ENCODE data around the gene NAGLU.

NAGLU gene

DNA sequence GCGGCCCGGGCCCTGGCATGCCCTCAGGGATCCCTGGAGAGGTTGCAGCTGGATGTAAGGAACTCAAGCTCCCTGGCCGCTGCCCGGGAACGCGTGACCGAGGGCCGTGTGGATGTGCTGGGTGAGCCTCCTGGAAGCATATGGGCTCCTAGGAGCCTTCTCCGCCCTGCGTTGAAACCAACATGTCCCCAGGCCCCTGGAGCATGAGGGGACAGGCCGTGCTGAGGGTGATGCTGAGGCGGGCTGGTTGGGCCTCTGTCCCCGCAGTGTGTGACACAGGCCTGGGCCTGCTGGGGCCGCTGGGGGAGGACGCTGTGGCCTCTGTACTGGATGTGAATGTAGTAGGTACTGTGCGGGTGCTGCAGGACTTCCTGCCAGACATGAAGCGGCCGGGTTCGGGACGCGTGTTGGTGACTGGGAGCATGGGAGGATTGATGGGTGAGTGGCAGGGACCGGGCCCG is 11.0 kb downstream of the NAGLU start:
- TF ChIP-seq, protein P1, sequence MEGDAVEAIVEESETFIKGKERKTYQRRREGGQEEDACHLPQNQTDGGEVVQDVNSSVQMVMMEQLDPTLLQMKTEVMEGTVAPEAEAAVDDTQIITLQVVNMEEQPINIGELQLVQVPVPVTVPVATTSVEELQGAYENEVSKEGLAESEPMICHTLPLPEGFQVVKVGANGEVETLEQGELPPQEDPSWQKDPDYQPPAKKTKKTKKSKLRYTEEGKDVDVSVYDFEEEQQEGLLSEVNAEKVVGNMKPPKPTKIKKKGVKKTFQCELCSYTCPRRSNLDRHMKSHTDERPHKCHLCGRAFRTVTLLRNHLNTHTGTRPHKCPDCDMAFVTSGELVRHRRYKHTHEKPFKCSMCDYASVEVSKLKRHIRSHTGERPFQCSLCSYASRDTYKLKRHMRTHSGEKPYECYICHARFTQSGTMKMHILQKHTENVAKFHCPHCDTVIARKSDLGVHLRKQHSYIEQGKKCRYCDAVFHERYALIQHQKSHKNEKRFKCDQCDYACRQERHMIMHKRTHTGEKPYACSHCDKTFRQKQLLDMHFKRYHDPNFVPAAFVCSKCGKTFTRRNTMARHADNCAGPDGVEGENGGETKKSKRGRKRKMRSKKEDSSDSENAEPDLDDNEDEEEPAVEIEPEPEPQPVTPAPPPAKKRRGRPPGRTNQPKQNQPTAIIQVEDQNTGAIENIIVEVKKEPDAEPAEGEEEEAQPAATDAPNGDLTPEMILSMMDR (IDR thresholded peaks at IDR 0.05; ENCODE audit: borderline replicate concordance, insufficient read depth, low read depth, low read length), result no peak
- no peak overlapping the region for H3K4me3 ChIP-seq (ENCODE audit: low read depth, low read length)

- no peak overlapping the region for H3K4me3 ChIP-seq (ENCODE audit: low read depth, low read length)
These were observed 11.6 kb downstream of the NAGLU start for GRCh38 chr17:42547698-42548069.

GRCh38 chr17:42548070-42548837 is 12.2 kb downstream of the NAGLU start:
- TF ChIP-seq, protein P1 (IDR thresholded peaks at IDR 0.05; ENCODE audit: borderline replicate concordance, insufficient read depth, low read depth, low read length), result peak; percentile 77; the same call in 1 of the 2 replicates
- H3K4me3 ChIP-seq (ENCODE audit: low read depth, low read length), result peak overlapping the region; percentile 47

More at GRCh38 chr17:42547698-42548069, 11.6 kb downstream of the NAGLU start:
- TF ChIP-seq, protein P1 (IDR thresholded peaks at IDR 0.05; ENCODE audit: borderline replicate concordance, insufficient read depth, low read depth, low read length), result no peak

- H3K4me3 ChIP-seq (ENCODE audit: low read depth, low read length), result no peak overlapping the region
- TF ChIP-seq, protein P1 (IDR thresholded peaks at IDR 0.05; ENCODE audit: borderline replicate concordance, insufficient read depth, low read depth, low read length), result no peak
These were observed 13.1 kb downstream of the NAGLU start for GRCh38 chr17:42548993-42549755.

DNA sequence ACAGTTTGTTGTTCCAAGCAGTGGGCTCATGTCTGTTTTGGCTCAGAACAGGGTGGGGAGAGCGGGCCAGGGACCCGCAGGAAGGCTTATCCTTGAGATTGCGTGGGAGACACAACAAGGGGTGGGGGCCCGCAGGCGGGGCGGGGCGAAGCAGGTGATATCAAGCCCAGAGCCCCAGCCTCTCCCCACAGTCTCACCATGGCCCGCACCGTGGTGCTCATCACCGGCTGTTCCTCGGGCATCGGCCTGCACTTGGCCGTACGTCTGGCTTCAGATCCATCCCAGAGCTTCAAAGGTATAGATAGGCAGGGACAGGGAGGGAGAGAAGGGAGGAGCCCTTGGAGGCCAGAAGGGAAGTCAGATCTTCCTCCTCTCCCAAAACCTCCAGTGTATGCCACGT is 16.7 kb downstream of the NAGLU start, which contains the start of gene HSD17B1:
TSS of gene HSD17B1 (plus strand) at position 188 of the 400 bp plus-strand sequence. CDS start at position 199, 11 bp downstream.
- peak within 1 kb of the TSS; percentile 79 for H3K4me3 ChIP-seq (ENCODE audit: low read depth, low read length)

- no peak overlapping the region for H3K4me3 ChIP-seq (ENCODE audit: low read depth, low read length)
- TF ChIP-seq, protein P1 (IDR thresholded peaks at IDR 0.05; ENCODE audit: borderline replicate concordance, insufficient read depth, low read depth, low read length), result no peak
These were observed 17.2 kb downstream of the NAGLU start for GRCh38 chr17:42553161-42553818.

DNA sequence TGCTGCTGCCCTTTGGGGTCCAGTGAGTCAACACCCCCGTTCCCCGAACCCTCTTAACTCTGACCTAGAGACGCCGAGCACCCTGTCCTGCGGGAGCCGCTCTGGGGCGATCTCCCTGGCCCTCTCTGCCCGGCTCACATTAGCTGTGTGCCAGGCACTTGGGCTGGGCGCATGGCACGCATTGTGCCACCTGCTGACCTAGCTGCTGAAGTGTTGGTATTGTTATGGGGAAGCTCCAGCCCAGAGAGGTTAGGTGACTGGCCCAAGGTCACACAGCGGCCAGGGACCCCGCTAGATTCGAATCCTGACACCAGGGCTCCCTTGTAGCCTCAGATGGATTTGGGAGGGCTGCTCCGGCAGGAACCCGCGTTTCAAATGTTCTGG is 17.8 kb downstream of the NAGLU start:
- peak overlapping the region; percentile 79 for H3K4me3 ChIP-seq (ENCODE audit: low read depth, low read length)
- TF ChIP-seq, protein P1 (IDR thresholded peaks at IDR 0.05; ENCODE audit: borderline replicate concordance, insufficient read depth, low read depth, low read length), result no peak

All from GM12875 (cell line).